Ishikawa (cell line): ENCODE measurements around the gene PTPRJ.

Source experiments
- CEBPB ChIP-seq: IDR thresholded peaks from 2 replicates; pipeline ENCODE4 v1.6.1; 2012
- CREB1 ChIP-seq: IDR thresholded peaks from 2 replicates; pipeline ENCODE4 v1.6.1; 2012; ENCODE audit warnings: low read depth
- EGR1 ChIP-seq: IDR thresholded peaks from 2 replicates; pipeline ENCODE4 v1.6.1; 2012
- EP300 ChIP-seq: IDR thresholded peaks from 2 replicates; pipeline ENCODE4 v1.6.1; 2012; ENCODE audit warnings: borderline replicate concordance
- FOXM1 ChIP-seq: IDR thresholded peaks from 2 replicates; pipeline ENCODE4 v1.6.1; 2012; ENCODE audit warnings: low read depth, borderline replicate concordance
- NFIC ChIP-seq: IDR thresholded peaks from 2 replicates; pipeline ENCODE4 v1.6.1; 2012
- RAD21 ChIP-seq: IDR thresholded peaks from 2 replicates; pipeline ENCODE4 v1.6.1; 2012; ENCODE audit warnings: low read depth
- REST ChIP-seq: IDR thresholded peaks from 2 replicates; pipeline ENCODE4 v1.6.1; 2012; ENCODE audit warnings: low read depth, mild to moderate bottlenecking
- TAF1 ChIP-seq: IDR thresholded peaks from 2 replicates; pipeline ENCODE4 v1.6.1; 2012; ENCODE audit warnings: low read depth, mild to moderate bottlenecking
- TCF12 ChIP-seq: IDR thresholded peaks from 2 replicates; pipeline ENCODE4 v1.6.1; 2012; ENCODE audit warnings: low read depth
- TEAD4 ChIP-seq: IDR thresholded peaks from 2 replicates; pipeline ENCODE4 v1.6.1; 2012
- YY1 ChIP-seq: IDR thresholded peaks from 2 replicates; pipeline ENCODE4 v1.6.1; 2012; ENCODE audit warnings: low read depth
- ZBTB7A ChIP-seq: IDR thresholded peaks from 2 replicates; pipeline ENCODE4 v1.6.1; 2012; ENCODE audit warnings: low read depth
- TF ChIP-seq, protein P1 (sequence below): IDR thresholded peaks from 2 replicates; pipeline ENCODE4 v1.6.1; 2012
- TF ChIP-seq, protein P2 (sequence below): IDR thresholded peaks from 2 replicates; pipeline ENCODE4 v1.6.1; 2012

Gene PTPRJ

GRCh38 chr11:48056325-48057183 is 76.2 kb downstream of the PTPRJ start:
- no peak for TF ChIP-seq CREB1
- no peak for TF ChIP-seq EGR1
- TF ChIP-seq YY1, result no peak
- no peak for TF ChIP-seq ZBTB7A
- TF ChIP-seq CEBPB, result no peak
- TF ChIP-seq, protein P1, sequence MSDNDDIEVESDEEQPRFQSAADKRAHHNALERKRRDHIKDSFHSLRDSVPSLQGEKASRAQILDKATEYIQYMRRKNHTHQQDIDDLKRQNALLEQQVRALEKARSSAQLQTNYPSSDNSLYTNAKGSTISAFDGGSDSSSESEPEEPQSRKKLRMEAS, result no peak
- TF ChIP-seq TCF12, result no peak
- no peak for TF ChIP-seq TEAD4
- TF ChIP-seq EP300, result no peak
- no peak for TF ChIP-seq REST
- TF ChIP-seq TAF1, result no peak
- TF ChIP-seq FOXM1, result no peak
- no peak for TF ChIP-seq RAD21
- TF ChIP-seq, protein P2, sequence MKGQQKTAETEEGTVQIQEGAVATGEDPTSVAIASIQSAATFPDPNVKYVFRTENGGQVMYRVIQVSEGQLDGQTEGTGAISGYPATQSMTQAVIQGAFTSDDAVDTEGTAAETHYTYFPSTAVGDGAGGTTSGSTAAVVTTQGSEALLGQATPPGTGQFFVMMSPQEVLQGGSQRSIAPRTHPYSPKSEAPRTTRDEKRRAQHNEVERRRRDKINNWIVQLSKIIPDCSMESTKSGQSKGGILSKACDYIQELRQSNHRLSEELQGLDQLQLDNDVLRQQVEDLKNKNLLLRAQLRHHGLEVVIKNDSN, result no peak
- TF ChIP-seq NFIC, result no peak

DNA sequence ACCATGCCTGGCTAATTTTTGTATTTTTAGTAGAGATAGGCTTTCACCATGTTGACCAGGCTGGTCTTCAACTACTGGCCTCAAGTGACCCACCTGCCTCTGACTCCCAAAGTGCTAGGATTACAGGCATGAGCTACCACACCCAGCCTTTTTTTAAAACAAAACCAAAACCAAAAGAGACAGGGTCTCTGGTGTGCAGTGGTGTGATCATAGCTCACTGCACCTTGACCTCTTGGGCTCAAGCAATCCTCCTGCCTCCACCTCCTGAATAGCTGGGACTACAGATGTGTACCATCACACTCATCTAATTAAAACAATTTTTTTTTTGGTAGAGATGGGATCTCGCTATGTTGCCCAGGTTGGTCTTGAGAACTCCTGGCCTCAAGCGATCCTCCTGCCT is 77.7 kb downstream of the PTPRJ start:
- TF ChIP-seq EP300 (no peak), CEBPB (no peak), TCF12 (no peak), CREB1 (no peak), TAF1 (no peak), RAD21 (no peak), ZBTB7A (no peak), EGR1 (no peak), NFIC (no peak), TEAD4 (no peak), YY1 (no peak), REST (no peak), FOXM1 (no peak)
- TF ChIP-seq, protein P1, result no peak
- TF ChIP-seq, protein P2, result no peak

GRCh38 chr11:48058788-48059187 is 78.4 kb downstream of the PTPRJ start:
- TF ChIP-seq NFIC (no peak), EP300 (no peak)

GRCh38 chr11:48062649-48063048 is 82.3 kb downstream of the PTPRJ start:
- TF ChIP-seq TAF1 (no peak), EGR1 (no peak), ZBTB7A (no peak), CEBPB (no peak)

GRCh38 chr11:48063424-48063978 is 83.1 kb downstream of the PTPRJ start:
- peak; percentile 85 for TF ChIP-seq TEAD4
- peak; percentile 58 for TF ChIP-seq TCF12
- TF ChIP-seq, protein P2, result no peak
- TF ChIP-seq FOXM1, result peak; percentile 77; the same call in 1 of the 2 replicates
- peak; percentile 66; the same call in 1 of the 2 replicates for TF ChIP-seq EP300
- TF ChIP-seq CREB1, result no peak
- TF ChIP-seq NFIC, result peak; percentile 69
- no peak for TF ChIP-seq ZBTB7A

- TF ChIP-seq REST (no peak), CEBPB (no peak), EGR1 (no peak), EP300 (no peak), YY1 (no peak), TAF1 (no peak), ZBTB7A (no peak), TCF12 (no peak), FOXM1 (no peak), TEAD4 (no peak), RAD21 (no peak), CREB1 (no peak), NFIC (no peak)
- TF ChIP-seq, protein P2, result no peak
- TF ChIP-seq, protein P1, result no peak
Observed at GRCh38 chr11:48064306-48064705, 83.9 kb downstream of the PTPRJ start.
